Coronary artery (tissue), 2 donors: ENCODE results near the gene KLK2.

Experiments used
- DNase-seq: peaks from one replicate; pipeline ENCODE4 v3.0.0-alpha.2; 2017; ENCODE audit warnings: low spot score
- H3K27ac ChIP-seq, 2 donors: fragments of 200-600 bp; sonication (generic); one replicate each; pipeline ENCODE4 v1.5.1; 2016 to 2019
- H3K4me3 ChIP-seq: fragments of 200-600 bp; sonication (generic); 2 replicates; pipeline ENCODE4 v1.5.1; 2016; ENCODE audit warnings: mild to moderate bottlenecking, moderate library complexity
- CTCF ChIP-seq: fragments of 200-600 bp; sonication (generic); IDR thresholded peaks from one replicate; pipeline ENCODE4 v1.5.1; 2019; ENCODE audit warnings: antibody characterized with exemption

Gene KLK2

GRCh38 chr19:50899569-50899968, 26.3 kb downstream of the KLK2 start:
- TF ChIP-seq CTCF: no peak
- no peak for DNase-seq
- Histone ChIP-seq H3K27ac (no peak overlapping the region), H3K4me3 (no peak overlapping the region)

GRCh38 chr19:50902640-50903039, 29.4 kb downstream of the KLK2 start:
- TF ChIP-seq CTCF: no peak
- H3K27ac ChIP-seq: no peak overlapping the region
- no peak for DNase-seq

DNA sequence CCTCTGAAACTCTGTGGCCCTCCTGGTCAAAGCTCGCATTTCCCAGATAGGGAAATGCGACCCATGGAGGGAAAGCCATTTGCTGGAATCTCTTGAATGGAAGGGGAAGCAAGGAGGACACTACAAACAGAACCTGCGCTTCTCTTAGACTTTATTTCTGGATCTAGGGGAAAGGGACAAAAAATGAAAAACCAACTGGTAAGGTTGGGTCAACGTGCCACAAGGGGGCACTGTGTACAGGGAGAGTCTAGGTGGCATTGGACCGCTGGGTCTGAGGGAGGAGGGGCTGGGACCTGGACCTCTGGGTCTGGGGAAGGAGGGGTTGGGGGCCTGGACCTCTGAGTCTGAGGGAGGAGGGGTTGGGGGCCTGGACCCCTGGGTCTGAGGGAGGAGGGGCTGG, 33.0 kb downstream of the KLK2 start:
- H3K27ac ChIP-seq: no peak overlapping the region
- no peak for TF ChIP-seq CTCF
- DNase-seq: no peak
- no peak overlapping the region for H3K4me3 ChIP-seq

More at GRCh38 chr19:50902640-50903039, 29.4 kb downstream of the KLK2 start:
- H3K4me3 ChIP-seq: no peak overlapping the region

GRCh38 chr19:50908336-50908735, 35.1 kb downstream of the KLK2 start:
- no peak for DNase-seq
- no peak overlapping the region for H3K27ac ChIP-seq
- no peak for TF ChIP-seq CTCF
- no peak overlapping the region for H3K4me3 ChIP-seq

DNA sequence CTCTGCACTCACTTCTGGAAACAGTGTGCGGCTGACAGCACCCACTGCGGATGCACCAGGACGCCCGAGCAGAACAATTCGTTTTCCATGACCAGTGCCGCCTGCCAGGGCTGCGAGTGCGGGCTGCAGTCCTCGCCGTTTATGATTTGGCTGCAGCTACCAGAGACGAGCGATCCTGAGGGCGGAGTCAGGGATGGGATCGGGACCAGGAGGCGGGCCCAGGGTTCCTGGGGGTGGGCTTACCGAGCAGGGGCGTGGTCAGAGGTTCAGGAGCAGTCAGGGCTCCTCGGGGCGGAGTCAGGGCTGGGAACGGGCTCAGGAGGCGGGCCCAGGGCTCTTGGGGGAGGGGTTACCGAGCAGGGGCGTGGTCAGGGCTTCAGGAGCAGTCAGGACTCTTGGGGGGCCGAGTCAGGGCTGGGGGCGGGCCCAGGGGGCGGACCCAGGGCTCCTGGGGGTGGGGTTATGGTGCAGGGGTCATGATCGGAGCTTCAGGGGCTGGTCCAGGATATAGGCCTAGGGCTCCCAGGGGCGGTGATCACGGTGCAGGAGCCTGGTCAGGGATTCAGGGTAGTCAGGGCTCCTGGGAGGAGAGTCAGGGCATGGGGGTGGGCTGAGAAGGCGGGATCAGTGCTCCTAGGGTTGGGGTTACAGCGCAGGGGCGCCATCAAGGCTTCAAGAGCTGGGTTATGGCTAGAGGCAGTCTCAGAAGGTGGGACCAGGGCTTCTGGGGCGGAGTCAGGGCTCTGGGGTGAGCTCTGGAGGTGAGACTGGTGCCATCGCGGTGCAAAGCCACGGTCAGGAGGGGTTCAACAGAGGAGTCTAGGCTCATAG, 36.2 kb downstream of the KLK2 start:
- TF ChIP-seq CTCF: no peak
- Histone ChIP-seq H3K4me3 (no peak overlapping the region), H3K27ac (no peak overlapping the region)
- DNase-seq: no peak

- no peak for TF ChIP-seq CTCF
- no peak for DNase-seq
- no peak overlapping the region for H3K4me3 ChIP-seq
- H3K27ac ChIP-seq: no peak overlapping the region
These were observed 37.5 kb downstream of the KLK2 start for GRCh38 chr19:50910722-50911121.
